K562 (cell line): ENCODE data around the gene TIGD4. TPM values are rescaled to one million over a fixed set of nuclear protein-coding genes. Genes with fewer than 3 reads are reported as not detected.

Experiments
- ATF1 ChIP-seq, 2 experiments: fragments of 450-650 bp in 1 of 2; IDR thresholded peaks; 2 replicates each; pipeline ENCODE4 v1.6.1; 2016; ENCODE audit warnings: missing compliant biosample characterization in 1 of 2, missing genetic modification characterization in 1 of 2
- C11orf30 ChIP-seq: fragments of 450-650 bp; IDR thresholded peaks from 2 replicates; pipeline ENCODE4 v1.6.1; 2016; ENCODE audit warnings: low read depth, mild to moderate bottlenecking
- CBFB ChIP-seq: sonication (generic); formaldehyde crosslinking; IDR thresholded peaks from 2 replicates; pipeline ENCODE4 v1.4.0; 2020; ENCODE audit warnings: mild to moderate bottlenecking, missing genetic modification reagents
- CEBPG ChIP-seq, 3 experiments: fragments of 200-800 bp in 1 of 3; sonication (Bioruptor generic) in 1 of 3; sonication (generic) in 1 of 3; formaldehyde crosslinking in 1 of 3; IDR thresholded peaks in 2 of 3; conservative IDR thresholded peaks in 1 of 3; 2 replicates each; pipeline versions ENCODE4 v1.6.1 to v1.8.0; 2016 to 2022; ENCODE audit warnings: missing compliant biosample characterization in 2 of 3, missing genetic modification characterization in 2 of 3, mild to moderate bottlenecking in 1 of 3, missing genetic modification reagents in 1 of 3
- CREB1 ChIP-seq, 2 experiments: sonication (generic) in 1 of 2; formaldehyde crosslinking in 1 of 2; IDR thresholded peaks; 2 replicates each; pipeline versions ENCODE4 v1.6.1 to v1.8.0; 2012 to 2022; ENCODE audit warnings: inconsistent platforms in 1 of 2, mild to moderate bottlenecking in 1 of 2, missing genetic modification reagents in 1 of 2, moderate library complexity in 1 of 2
- DPF2 ChIP-seq: fragments of 450-650 bp; IDR thresholded peaks from 2 replicates; pipeline ENCODE4 v1.6.1; 2016
- FOXP4 ChIP-seq: sonication (generic); formaldehyde crosslinking; IDR thresholded peaks from 2 replicates; pipeline ENCODE4 v1.8.0; 2022; ENCODE audit warnings: mild to moderate bottlenecking, missing genetic modification reagents, borderline replicate concordance
- GATAD2A ChIP-seq: fragments of 450-650 bp; IDR thresholded peaks from 2 replicates; pipeline ENCODE4 v1.6.1; 2017
- GTF3C2 ChIP-seq: IDR thresholded peaks from 3 replicates; pipeline ENCODE4 v1.6.1; 2011; ENCODE audit warnings: borderline replicate concordance, mild to moderate bottlenecking, moderate library complexity; ENCODE audit not compliant: insufficient read length; ENCODE audit errors: extremely low read depth
- HMG20A ChIP-seq: fragments of 450-650 bp; formaldehyde crosslinking; conservative IDR thresholded peaks from 2 replicates; pipeline ENCODE4 v1.4.0; 2020; ENCODE audit warnings: mild to moderate bottlenecking, mixed read lengths
- MTA3 ChIP-seq: fragments of 450-650 bp; formaldehyde crosslinking; IDR thresholded peaks from 2 replicates; pipeline ENCODE4 v1.6.1; 2017; ENCODE audit warnings: mild to moderate bottlenecking, borderline replicate concordance
- OTX1 ChIP-seq: fragments of 450-650 bp; formaldehyde crosslinking; IDR thresholded peaks from 2 replicates; pipeline ENCODE4 v1.4.0; 2022; ENCODE audit warnings: mild to moderate bottlenecking
- PHTF2 ChIP-seq: fragments of 250-450 bp; sonication (Bioruptor Pico); IDR thresholded peaks from 2 replicates; pipeline ENCODE4 v1.5.0; 2021; ENCODE audit warnings: mild to moderate bottlenecking
- RBFOX2 ChIP-seq: fragments of 200-400 bp; formaldehyde crosslinking; IDR thresholded peaks from 2 replicates; pipeline ENCODE4 v1.6.1; 2017; ENCODE audit warnings: low read depth, mild to moderate bottlenecking, low read length, moderate library complexity
- SMAD4 ChIP-seq: fragments of 250-450 bp; sonication (Bioruptor Pico); conservative IDR thresholded peaks from 2 replicates; pipeline ENCODE4 v1.8.0; 2021; ENCODE audit warnings: inconsistent platforms, mild to moderate bottlenecking, moderate library complexity
- THRA ChIP-seq: fragments of 450-650 bp; IDR thresholded peaks from 2 replicates; pipeline ENCODE4 v1.6.1; 2017; ENCODE audit warnings: mild to moderate bottlenecking, moderate library complexity
- ZNF212 ChIP-seq: fragments of 450-650 bp; formaldehyde crosslinking; IDR thresholded peaks from 2 replicates; pipeline ENCODE4 v1.4.0; 2020; ENCODE audit warnings: mild to moderate bottlenecking
- ZNF668 ChIP-seq: fragments of 250-450 bp; sonication (Bioruptor Pico); IDR thresholded peaks from 2 replicates; pipeline ENCODE4 v1.8.0; 2022; ENCODE audit warnings: mild to moderate bottlenecking, inconsistent platforms
- ZNF696 ChIP-seq: fragments of 250-450 bp; sonication (Bioruptor Pico); conservative IDR thresholded peaks from 2 replicates; pipeline ENCODE4 v1.4.0; 2020; ENCODE audit warnings: mild to moderate bottlenecking, moderate library complexity
- polyA plus RNA-seq, 8 experiments: library from polyadenylated mRNA; depleted of rRNA in 4 of 8; stranded (reverse) in 5 of 8; unstranded in 3 of 8; fragments of >200 nt; fragmentation: Nextera tagmentation in 2 of 8; fragmentation: Illumina TruSeq in 1 of 8; extraction: Ambion mirVana in 2 of 8; extraction: Trizol in 1 of 8; gene quantifications; 2 replicates each; pipeline versions ENCODE4 v1.2.1 to v1.2.3, GENCODE V29; 2011 to 2014; ENCODE audit warnings: inconsistent platforms in 1 of 8, missing spikeins in 1 of 8
- total RNA-seq, 7 experiments: library from RNA; depleted of rRNA in 6 of 7; stranded (reverse); fragments of >200 nt in 6 of 7; fragmentation: Illumina TruSeq in 2 of 7; extraction: Trizol in 2 of 7; gene quantifications; 2 replicates each; pipeline versions ENCODE4 v1.2.1 to v1.2.3, GENCODE V29; 2011 to 2021; ENCODE audit warnings: low replicate concordance in 1 of 7

Gene TIGD4
- total and polyA plus RNA-seq, 9 of the 15 experiments (the other 6 are each of a cell fraction or from before 2014, with no cell fraction given), result 0.07 to 0.28 (median 0.18) TPM

- no peak for TF ChIP-seq CEBPG (CRISPR knock-in tag; IDR thresholded peaks at IDR 0.05)
- TF ChIP-seq CEBPG (tag; conservative IDR thresholded peaks at IDR 0.05 in 1 of 2, IDR thresholded peaks at IDR 0.05 in 1 of 2), result no peak
- TF ChIP-seq OTX1 (CRISPR knock-in tag), result no peak
- TF ChIP-seq ZNF696 (CRISPR knock-in tag), result no peak
- 0 out of 2 replicates have a peak, but pooled peaks have one; percentile 6 for TF ChIP-seq GATAD2A
- TF ChIP-seq CREB1 (IDR thresholded peaks at IDR 0.05), result peak; percentile 79
- TF ChIP-seq CREB1 (CRISPR knock-in tag; IDR thresholded peaks at IDR 0.05), result peak; percentile 62; the same call in 1 of the 2 replicates
- TF ChIP-seq THRA, result no peak
- TF ChIP-seq GTF3C2, result no peak
- TF ChIP-seq SMAD4, result no peak
- no peak; the same call in 1 of the 2 replicates for TF ChIP-seq ZNF212
- no peak for TF ChIP-seq CBFB (CRISPR knock-in tag)
- TF ChIP-seq ZNF668 (CRISPR knock-in tag), result no peak
- TF ChIP-seq C11orf30, result peak; percentile 74
- peak; percentile 82; the same call in 1 of the 2 replicates for TF ChIP-seq FOXP4 (CRISPR knock-in tag)
- TF ChIP-seq PHTF2 (CRISPR knock-in tag), result no peak
- 0 out of 2 replicates have a peak, but pooled peaks have one; percentile 33 for TF ChIP-seq MTA3
- peak; percentile 86 for TF ChIP-seq RBFOX2
- TF ChIP-seq ATF1 (CRISPR knock-in tag; IDR thresholded peaks at IDR 0.05), result no peak
- TF ChIP-seq ATF1 (tag; IDR thresholded peaks at IDR 0.05), result peak; percentile 91
- TF ChIP-seq DPF2, result no peak
- TF ChIP-seq HMG20A, result no peak
Measured at GRCh38 chr4:152779513-152780266, at the start of gene TIGD4, which contains the start of gene ARFIP1 (continued).
